SK-N-SH (cell line): ENCODE results near the gene TRPM8.

ENCODE experiments used
- CHD2 ChIP-seq: fragments of 150-350 bp; IDR thresholded peaks from 2 replicates; pipeline ENCODE4 v1.6.1; 2018; ENCODE audit warnings: low read length; ENCODE audit not compliant: partially characterized antibody
- ELF1 ChIP-seq: IDR thresholded peaks from 2 replicates; pipeline ENCODE4 v1.4.0; 2012
- EZH2phosphoT487 ChIP-seq: fragments of 200-600 bp; sonication (generic); IDR thresholded peaks from 2 replicates; pipeline ENCODE4 v1.6.1; 2017; ENCODE audit warnings: low read depth, mixed run types, mild to moderate bottlenecking, antibody characterized with exemption, moderate library complexity, borderline replicate concordance
- GABPA ChIP-seq: IDR thresholded peaks from 2 replicates; pipeline ENCODE4 v1.4.0; 2012; ENCODE audit warnings: low read depth, mild to moderate bottlenecking
- POLR2AphosphoS5 ChIP-seq: IDR thresholded peaks from 2 replicates; pipeline ENCODE4 v1.6.1; 2012; ENCODE audit warnings: low read depth, low read length
- RCOR1 ChIP-seq: fragments of 150-350 bp; IDR thresholded peaks from 2 replicates; pipeline ENCODE4 v1.6.1; 2017; ENCODE audit warnings: antibody characterized with exemption, low read length
- RFX5 ChIP-seq: IDR thresholded peaks from 2 replicates; pipeline ENCODE4 v1.6.1; 2012; ENCODE audit warnings: mild to moderate bottlenecking, improper control_type of control experiment, low read length
- YY1 ChIP-seq: IDR thresholded peaks from 2 replicates; pipeline ENCODE4 v1.4.0; 2012; ENCODE audit warnings: low read depth, mild to moderate bottlenecking
- TF ChIP-seq, protein P1 (sequence below): IDR thresholded peaks from 2 replicates; pipeline ENCODE4 v1.4.0; 2012; ENCODE audit warnings: low read depth, borderline replicate concordance
- TF ChIP-seq, protein P2 (sequence below): fragments of 200-600 bp; sonication (generic); IDR thresholded peaks from 2 replicates; pipeline ENCODE4 v1.6.1; 2017; ENCODE audit warnings: antibody characterized with exemption, mild to moderate bottlenecking, moderate library complexity
- TF ChIP-seq, protein P3 (sequence below): IDR thresholded peaks from 2 replicates; pipeline ENCODE4 v1.4.0; 2012; ENCODE audit warnings: low read depth, borderline replicate concordance

DNA sequence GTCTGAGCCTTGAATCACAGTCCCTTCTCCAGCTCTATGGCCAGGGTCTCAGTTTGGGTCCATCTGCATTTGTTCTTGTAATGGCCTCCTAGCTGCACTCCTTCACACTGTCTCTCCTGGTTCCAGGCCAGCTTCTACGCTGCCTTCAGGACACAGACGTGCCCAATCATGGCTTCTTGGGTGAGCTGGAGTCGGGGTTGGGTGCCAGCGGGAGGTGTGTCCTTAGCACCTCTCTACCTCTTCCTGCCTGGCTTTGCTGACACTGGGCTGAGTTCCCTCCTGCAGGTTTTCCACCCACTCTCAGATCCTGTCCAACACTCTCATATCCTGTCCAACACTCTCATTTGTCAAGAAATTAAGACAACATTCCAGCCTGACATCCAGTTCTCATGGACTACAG is 9.6 kb downstream of the TRPM8 start:
- TF ChIP-seq RFX5 (no peak), RCOR1 (no peak), YY1 (no peak), POLR2AphosphoS5 (no peak), GABPA (no peak), CHD2 (no peak), EZH2phosphoT487 (no peak), ELF1 (no peak)
- TF ChIP-seq, protein P1, sequence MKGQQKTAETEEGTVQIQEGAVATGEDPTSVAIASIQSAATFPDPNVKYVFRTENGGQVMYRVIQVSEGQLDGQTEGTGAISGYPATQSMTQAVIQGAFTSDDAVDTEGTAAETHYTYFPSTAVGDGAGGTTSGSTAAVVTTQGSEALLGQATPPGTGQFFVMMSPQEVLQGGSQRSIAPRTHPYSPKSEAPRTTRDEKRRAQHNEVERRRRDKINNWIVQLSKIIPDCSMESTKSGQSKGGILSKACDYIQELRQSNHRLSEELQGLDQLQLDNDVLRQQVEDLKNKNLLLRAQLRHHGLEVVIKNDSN, result no peak
- TF ChIP-seq, protein P2, sequence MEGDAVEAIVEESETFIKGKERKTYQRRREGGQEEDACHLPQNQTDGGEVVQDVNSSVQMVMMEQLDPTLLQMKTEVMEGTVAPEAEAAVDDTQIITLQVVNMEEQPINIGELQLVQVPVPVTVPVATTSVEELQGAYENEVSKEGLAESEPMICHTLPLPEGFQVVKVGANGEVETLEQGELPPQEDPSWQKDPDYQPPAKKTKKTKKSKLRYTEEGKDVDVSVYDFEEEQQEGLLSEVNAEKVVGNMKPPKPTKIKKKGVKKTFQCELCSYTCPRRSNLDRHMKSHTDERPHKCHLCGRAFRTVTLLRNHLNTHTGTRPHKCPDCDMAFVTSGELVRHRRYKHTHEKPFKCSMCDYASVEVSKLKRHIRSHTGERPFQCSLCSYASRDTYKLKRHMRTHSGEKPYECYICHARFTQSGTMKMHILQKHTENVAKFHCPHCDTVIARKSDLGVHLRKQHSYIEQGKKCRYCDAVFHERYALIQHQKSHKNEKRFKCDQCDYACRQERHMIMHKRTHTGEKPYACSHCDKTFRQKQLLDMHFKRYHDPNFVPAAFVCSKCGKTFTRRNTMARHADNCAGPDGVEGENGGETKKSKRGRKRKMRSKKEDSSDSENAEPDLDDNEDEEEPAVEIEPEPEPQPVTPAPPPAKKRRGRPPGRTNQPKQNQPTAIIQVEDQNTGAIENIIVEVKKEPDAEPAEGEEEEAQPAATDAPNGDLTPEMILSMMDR, result no peak
- TF ChIP-seq, protein P3, sequence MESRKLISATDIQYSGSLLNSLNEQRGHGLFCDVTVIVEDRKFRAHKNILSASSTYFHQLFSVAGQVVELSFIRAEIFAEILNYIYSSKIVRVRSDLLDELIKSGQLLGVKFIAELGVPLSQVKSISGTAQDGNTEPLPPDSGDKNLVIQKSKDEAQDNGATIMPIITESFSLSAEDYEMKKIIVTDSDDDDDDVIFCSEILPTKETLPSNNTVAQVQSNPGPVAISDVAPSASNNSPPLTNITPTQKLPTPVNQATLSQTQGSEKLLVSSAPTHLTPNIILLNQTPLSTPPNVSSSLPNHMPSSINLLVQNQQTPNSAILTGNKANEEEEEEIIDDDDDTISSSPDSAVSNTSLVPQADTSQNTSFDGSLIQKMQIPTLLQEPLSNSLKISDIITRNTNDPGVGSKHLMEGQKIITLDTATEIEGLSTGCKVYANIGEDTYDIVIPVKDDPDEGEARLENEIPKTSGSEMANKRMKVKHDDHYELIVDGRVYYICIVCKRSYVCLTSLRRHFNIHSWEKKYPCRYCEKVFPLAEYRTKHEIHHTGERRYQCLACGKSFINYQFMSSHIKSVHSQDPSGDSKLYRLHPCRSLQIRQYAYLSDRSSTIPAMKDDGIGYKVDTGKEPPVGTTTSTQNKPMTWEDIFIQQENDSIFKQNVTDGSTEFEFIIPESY, result no peak
